Stimulated activated CD4-positive, alpha-beta T cell treated with anti-CD3 and anti-CD28 coated beads, Interleukin-2, amount 100 ng/mL, for 24 hours (primary cell): ENCODE results near the gene CBLN1.
"Not testable (repeated sequence)": the region's sequence is repeated elsewhere in the genome, so short reads cannot be mapped to it uniquely, and the experiment has no call there.

Source experiments
- DNase-seq, 2 donors: peaks; one replicate each; pipeline ENCODE4 v3.0.0-alpha.2; 2020

The CBLN1 gene

DNA sequence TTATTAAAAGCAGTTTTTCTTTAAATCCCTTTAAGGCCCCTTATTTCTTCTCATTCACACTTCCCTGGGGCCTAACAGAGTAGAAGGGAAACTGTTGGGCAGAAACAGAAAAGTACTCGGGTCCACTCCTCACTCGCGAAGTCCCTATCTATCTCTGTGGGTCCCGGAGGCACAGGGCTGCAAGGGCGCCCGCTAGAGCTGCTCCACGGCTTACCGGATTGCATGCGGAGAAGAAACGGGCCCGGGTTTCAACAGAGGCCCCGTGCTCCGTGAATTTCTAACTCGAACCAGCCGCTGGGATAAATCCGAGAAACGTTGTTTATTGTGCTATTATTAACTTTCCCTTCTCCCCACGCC, 4.3 kb downstream of the CBLN1 start:
- no peak for DNase-seq

DNA sequence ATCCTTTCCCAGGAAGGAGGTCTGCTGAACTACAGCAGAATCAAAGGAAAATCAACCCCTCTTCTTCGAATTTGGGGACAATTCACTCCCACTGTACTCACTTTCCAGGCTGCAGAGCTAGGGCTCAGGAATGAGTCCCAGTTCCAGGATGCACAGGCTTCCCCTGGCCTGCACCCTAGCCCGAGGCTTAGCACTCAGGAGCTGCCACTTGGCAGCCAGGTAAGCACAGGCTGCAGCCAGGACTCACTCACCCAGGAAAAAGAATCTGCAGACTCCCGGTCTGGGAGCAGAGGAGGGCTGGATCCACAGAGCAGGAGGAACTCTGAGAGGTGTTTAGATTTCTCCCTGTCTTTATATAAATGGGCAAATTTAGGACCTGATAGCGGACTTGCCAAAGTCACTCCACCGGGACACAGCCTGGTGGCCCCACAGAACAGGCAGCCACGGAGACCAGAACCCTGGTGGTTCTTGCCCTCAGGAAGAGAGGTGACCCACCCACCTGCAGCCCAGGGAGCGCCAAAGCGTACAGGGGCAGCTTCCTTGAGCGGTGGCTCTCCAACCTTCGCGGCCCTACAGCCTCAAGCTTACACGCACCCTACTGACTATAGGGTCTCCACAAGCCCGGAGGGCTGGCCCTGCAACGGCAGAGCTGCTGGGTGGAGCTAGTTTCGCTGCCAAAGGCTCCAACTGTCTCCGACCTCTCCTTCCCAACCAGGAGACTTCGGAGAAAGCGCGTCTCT, 4.8 kb downstream of the CBLN1 start:
- DNase-seq: no peak

DNA sequence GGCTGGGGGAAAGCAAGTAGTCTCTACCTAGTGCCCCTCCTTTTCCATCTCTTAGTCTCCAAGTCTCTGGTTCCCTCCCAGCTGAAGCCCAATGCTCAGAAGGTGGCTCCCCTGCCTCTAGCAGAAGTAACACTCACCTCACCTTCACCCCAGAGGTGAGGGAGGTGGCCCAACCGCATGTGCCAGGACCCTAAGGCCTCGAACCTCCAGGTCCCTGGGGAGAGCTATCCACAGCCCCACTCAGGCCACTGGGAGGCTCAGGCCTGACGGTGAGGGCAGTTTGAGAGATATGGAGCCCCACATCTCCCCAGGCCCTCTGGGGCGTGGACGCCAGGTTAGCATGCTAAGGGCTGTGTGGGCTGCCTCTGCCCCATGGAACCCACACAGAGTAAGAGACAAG, 5.8 kb downstream of the CBLN1 start:
- no peak for DNase-seq

- DNase-seq: no peak
Measured at GRCh38 chr16:49275050-49275730, 6.4 kb downstream of the CBLN1 start.

DNA sequence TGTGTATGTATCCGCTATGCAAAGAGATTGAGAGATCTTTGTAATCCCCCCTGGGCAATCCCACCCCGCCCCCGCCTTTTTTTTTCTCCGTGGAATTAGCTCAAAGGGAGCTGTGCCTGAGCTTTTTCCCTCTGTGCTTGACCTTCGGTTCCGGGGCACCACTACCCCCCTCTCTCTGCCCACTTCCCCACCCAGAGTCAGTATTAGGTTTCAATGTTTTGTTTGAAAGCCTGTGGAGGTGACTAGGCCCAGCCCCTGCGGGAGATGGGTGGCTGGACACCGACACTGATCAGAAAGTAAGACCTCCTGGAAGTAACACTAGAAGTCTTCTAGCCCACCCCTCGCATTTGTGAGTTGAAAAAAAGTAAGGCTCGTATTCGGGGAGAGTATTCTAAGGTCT, 7.0 kb downstream of the CBLN1 start:
- DNase-seq: no peak

GRCh38 chr16:49273771-49274170, 7.9 kb downstream of the CBLN1 start:
- DNase-seq: no peak

- DNase-seq: no peak
Measured at GRCh38 chr16:49271363-49271762, 10.3 kb downstream of the CBLN1 start.

GRCh38 chr16:49269201-49269600, 12.4 kb downstream of the CBLN1 start:
- no peak for DNase-seq

DNA sequence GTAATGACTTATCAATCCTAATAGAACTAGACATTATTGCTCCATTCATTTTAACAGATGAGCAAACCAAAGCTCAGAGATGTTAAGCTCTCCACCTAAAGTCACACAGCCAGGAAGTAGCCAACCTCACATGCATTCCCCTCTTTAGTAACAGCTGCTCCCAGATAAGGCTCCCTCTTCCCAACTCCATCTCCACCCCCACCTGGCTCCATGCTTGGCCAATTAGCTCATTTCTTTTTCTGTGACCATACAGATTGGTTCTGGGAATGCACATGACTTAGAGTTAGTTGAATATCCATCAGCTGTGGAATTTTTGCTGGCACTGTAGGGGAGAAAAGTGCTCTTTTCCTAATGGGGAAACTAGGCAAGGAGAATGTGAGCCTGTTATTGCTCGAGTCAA, 13.0 kb downstream of the CBLN1 start:
- no peak for DNase-seq

DNA sequence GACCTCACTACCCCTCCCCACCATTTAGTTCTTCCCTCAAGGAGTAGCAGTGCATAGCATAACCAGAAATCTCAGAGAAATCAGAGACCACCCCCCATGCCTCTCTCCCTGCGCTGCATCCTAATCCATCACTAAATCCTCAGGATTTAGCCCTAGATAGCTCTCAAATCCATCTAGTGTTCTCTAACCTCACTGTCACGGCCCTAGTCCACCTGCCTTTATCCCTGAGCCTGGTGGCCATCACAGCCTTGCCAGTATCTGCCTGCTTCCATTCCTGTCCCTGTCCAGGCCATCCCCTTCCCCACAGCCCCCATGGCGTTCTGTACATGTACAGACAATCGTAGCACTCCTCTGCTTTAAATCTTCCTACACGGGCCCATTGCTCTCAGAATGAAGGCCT, 19.1 kb downstream of the CBLN1 start:
- DNase-seq: no peak

GRCh38 chr16:49261930-49262329, 19.7 kb downstream of the CBLN1 start:
- no peak for DNase-seq

- DNase-seq: no peak
Measured at GRCh38 chr16:49260956-49261530, 20.6 kb downstream of the CBLN1 start.

- DNase-seq: no peak
Measured at GRCh38 chr16:49260253-49260652, 21.4 kb downstream of the CBLN1 start.

- DNase-seq: no peak
Measured at GRCh38 chr16:49259330-49259729, 22.3 kb downstream of the CBLN1 start.

GRCh38 chr16:49250689-49251088, 30.9 kb downstream of the CBLN1 start:
- no peak for DNase-seq

DNA sequence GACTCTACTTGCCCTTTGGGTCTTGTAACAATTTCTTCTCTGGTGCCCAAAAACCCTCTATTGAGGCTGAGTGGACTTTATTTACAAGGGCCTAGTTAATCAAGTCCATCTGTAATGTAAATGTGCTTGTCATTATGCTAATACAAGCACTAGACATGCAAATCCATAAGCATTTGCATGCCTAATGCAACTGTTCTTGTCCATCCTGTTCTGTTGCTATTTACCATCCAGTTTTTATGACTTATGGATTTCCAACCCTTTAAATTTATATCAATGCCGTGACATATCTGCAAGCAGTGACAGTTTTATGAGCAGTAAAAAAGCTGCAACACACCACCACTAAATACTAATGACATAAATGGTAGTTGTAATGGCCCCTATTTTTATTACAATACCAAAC, 33.4 kb downstream of the CBLN1 start:
- no peak for DNase-seq

- DNase-seq: no peak
Measured at GRCh38 chr16:49236216-49236615, 45.4 kb downstream of the CBLN1 start.

- not testable (repeated sequence) for DNase-seq
Measured at GRCh38 chr16:49228335-49228734, 53.3 kb downstream of the CBLN1 start.
